OCI-LY7 (cell line): ENCODE measurements around the gene XDH. TPM values are rescaled to one million over a fixed set of nuclear protein-coding genes. Genes with fewer than 3 reads are reported as not detected.

Source experiments
- BruUV-seq: library from RNA; stranded (reverse); fragments of 400-500 nt; replicated peaks from 2 replicates; lab custom pipeline; 2021; lab: Mats Ljungman, UMichigan
- CTCF ChIA-PET: fragments of 300-600 bp; sonication (Branson Sonifier 250); formaldehyde crosslinking; loops from one replicate; lab custom pipeline; 2022; ENCODE audit warnings: antibody characterized with exemption; ENCODE audit not compliant: unreplicated experiment; lab: Charles Lee
- POLR2A ChIA-PET: fragments of 300-600 bp; sonication (Branson Sonifier 250); formaldehyde crosslinking; loops from one replicate; lab custom pipeline; 2022; ENCODE audit warnings: antibody characterized with exemption; lab: Charles Lee
- DNase-seq: peaks from one replicate; pipeline ENCODE4 v3.0.0-alpha.2; 2015; ENCODE audit warnings: low spot score
- H2AFZ ChIP-seq: fragments of 200-600 bp; sonication (generic), shearing (Covaris generic); 2 replicates; pipeline ENCODE4 v1.6.1; 2014; ENCODE audit warnings: mild to moderate bottlenecking, antibody characterized with exemption, low read length, moderate library complexity
- H3K27ac ChIP-seq: fragments of 200-600 bp; sonication (generic); 2 replicates; pipeline ENCODE4 v1.5.1; 2014; ENCODE audit warnings: mixed run types, low read depth, mild to moderate bottlenecking, moderate library complexity, low read length, inconsistent platforms; ENCODE audit not compliant: poor library complexity, severe bottlenecking
- H3K36me3 ChIP-seq: fragments of 200-600 bp; sonication (generic); 2 replicates; pipeline ENCODE4 v1.6.1; 2014; ENCODE audit warnings: mild to moderate bottlenecking, antibody characterized with exemption, low read length, moderate library complexity, mixed read lengths; ENCODE audit not compliant: insufficient read depth
- H3K4me1 ChIP-seq: fragments of 200-600 bp; sonication (generic); 2 replicates; pipeline ENCODE4 v1.5.1; 2014; ENCODE audit warnings: mild to moderate bottlenecking, low read length; ENCODE audit not compliant: insufficient read depth, poor library complexity, severe bottlenecking
- H3K4me2 ChIP-seq: fragments of 200-600 bp; sonication (generic); 2 replicates; pipeline ENCODE4 v1.6.1; 2014; ENCODE audit warnings: mild to moderate bottlenecking, low read length
- H3K4me3 ChIP-seq: fragments of 200-600 bp; sonication (generic); 2 replicates; pipeline ENCODE4 v1.5.1; 2014; ENCODE audit warnings: mild to moderate bottlenecking, low read depth, low read length; ENCODE audit not compliant: poor library complexity, severe bottlenecking
- H3K79me2 ChIP-seq: fragments of 200-600 bp; sonication (generic); 2 replicates; pipeline ENCODE4 v1.6.1; 2016; ENCODE audit warnings: low read depth, mild to moderate bottlenecking, low read length, moderate library complexity, mixed read lengths; ENCODE audit not compliant: insufficient read depth
- H3K9me2 ChIP-seq: fragments of 200-600 bp; sonication (generic); 2 replicates; pipeline ENCODE4 v1.6.1; 2016; ENCODE audit warnings: mild to moderate bottlenecking, low read length, mixed read lengths; ENCODE audit not compliant: insufficient read depth
- H3K9me3 ChIP-seq: fragments of 200-600 bp; sonication (generic); 2 replicates; pipeline ENCODE4 v1.6.1; 2014; ENCODE audit warnings: mild to moderate bottlenecking, mixed run types, low read length, mixed read lengths
- H4K20me1 ChIP-seq: fragments of 200-600 bp; sonication (generic); 2 replicates; pipeline ENCODE4 v1.6.1; 2014; ENCODE audit warnings: mild to moderate bottlenecking, antibody characterized with exemption, low read length, moderate library complexity, mixed read lengths; ENCODE audit not compliant: insufficient read depth
- EZH2phosphoT487 ChIP-seq: fragments of 200-600 bp; sonication (generic); IDR thresholded peaks from 2 replicates; pipeline ENCODE4 v1.6.1; 2018; ENCODE audit warnings: low read depth, borderline replicate concordance, mild to moderate bottlenecking, mixed run types, antibody characterized with exemption, low read length, moderate library complexity, mixed read lengths
- intact Hi-C: fragments of 100-400 bp; cut with micrococcal nuclease; formaldehyde crosslinking; loops from one replicate; pipeline ENCODE4 v1.10.0; 2022; ENCODE audit not compliant: unreplicated experiment
- total RNA-seq, 2 experiments: library from RNA; depleted of rRNA in 1 of 2; stranded (reverse); fragments of >200 nt in 1 of 2; shearing (Covaris generic) in 1 of 2; gene quantifications; 2 replicates each; pipeline ENCODE4 v1.2.3, GENCODE V29; 2014 to 2022
- TF ChIP-seq, protein P1 (sequence below): fragments of 200-600 bp; sonication (generic); conservative IDR thresholded peaks from 2 replicates; pipeline ENCODE4 v1.5.1; 2014; ENCODE audit warnings: mild to moderate bottlenecking, antibody characterized with exemption, low read length, moderate library complexity, mixed read lengths

XDH gene
- total RNA-seq, 2 experiments from 2014 or later = not detected

DNA sequence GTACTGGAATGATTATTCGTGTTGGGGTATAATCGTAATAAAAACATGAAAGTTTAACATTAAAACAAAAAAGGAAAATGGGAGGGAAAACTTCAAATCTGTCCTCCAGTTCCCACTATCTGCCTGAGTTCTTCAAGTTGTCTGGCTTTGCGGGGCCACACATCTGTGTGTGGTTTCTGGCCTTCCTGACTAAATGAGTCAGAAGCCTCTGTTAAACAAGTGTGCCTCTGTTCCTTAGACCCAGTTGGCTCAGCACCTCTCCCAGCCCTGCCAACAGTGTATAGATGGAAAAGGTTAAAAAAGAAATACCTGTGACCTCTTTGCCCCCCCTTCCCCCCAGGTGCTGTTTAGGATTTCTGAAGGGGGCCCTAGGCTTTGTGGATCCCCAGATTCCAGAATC, 30.2 kb downstream of the XDH start:
- H4K20me1 ChIP-seq = no peaks in the 10 kb centered on the region
- no peak overlapping the region for H3K27ac ChIP-seq
- H3K4me3 ChIP-seq = no peak overlapping the region
- no peaks in the 10 kb centered on the region for H3K4me1 ChIP-seq
- no peak overlapping the region for H3K4me2 ChIP-seq
- no peak for DNase-seq
- H3K36me3 ChIP-seq = no peaks in the 10 kb centered on the region
- intact Hi-C loops = no loop called here
- H2AFZ ChIP-seq = no peak overlapping the region
- POLR2A ChIA-PET = no interaction called here
- no peaks in the 10 kb centered on the region for H3K9me2 ChIP-seq
- no peak for TF ChIP-seq EZH2phosphoT487
- TF ChIP-seq, protein P1, sequence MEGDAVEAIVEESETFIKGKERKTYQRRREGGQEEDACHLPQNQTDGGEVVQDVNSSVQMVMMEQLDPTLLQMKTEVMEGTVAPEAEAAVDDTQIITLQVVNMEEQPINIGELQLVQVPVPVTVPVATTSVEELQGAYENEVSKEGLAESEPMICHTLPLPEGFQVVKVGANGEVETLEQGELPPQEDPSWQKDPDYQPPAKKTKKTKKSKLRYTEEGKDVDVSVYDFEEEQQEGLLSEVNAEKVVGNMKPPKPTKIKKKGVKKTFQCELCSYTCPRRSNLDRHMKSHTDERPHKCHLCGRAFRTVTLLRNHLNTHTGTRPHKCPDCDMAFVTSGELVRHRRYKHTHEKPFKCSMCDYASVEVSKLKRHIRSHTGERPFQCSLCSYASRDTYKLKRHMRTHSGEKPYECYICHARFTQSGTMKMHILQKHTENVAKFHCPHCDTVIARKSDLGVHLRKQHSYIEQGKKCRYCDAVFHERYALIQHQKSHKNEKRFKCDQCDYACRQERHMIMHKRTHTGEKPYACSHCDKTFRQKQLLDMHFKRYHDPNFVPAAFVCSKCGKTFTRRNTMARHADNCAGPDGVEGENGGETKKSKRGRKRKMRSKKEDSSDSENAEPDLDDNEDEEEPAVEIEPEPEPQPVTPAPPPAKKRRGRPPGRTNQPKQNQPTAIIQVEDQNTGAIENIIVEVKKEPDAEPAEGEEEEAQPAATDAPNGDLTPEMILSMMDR = no peak
- H3K9me3 ChIP-seq = no peaks in the 10 kb centered on the region
- BruUV-seq = no TSS peak
- CTCF ChIA-PET = no interaction called here
- H3K79me2 ChIP-seq = no peaks in the 10 kb centered on the region

- no peaks in the 10 kb centered on the region for H4K20me1 ChIP-seq
- no peaks in the 10 kb centered on the region for H3K9me2 ChIP-seq
- no peak overlapping the region for H3K4me2 ChIP-seq
- H3K9me3 ChIP-seq = no peaks in the 10 kb centered on the region
- intact Hi-C loops = no loop called here
- BruUV-seq = no TSS peak
- no peak for DNase-seq
- no peak overlapping the region for H3K27ac ChIP-seq
- H2AFZ ChIP-seq = no peak overlapping the region
- no peaks in the 10 kb centered on the region for H3K36me3 ChIP-seq
- H3K4me3 ChIP-seq = no peak overlapping the region
- no peaks in the 10 kb centered on the region for H3K4me1 ChIP-seq
- POLR2A ChIA-PET = no interaction called here
- H3K79me2 ChIP-seq = no peaks in the 10 kb centered on the region
- CTCF ChIA-PET = no interaction called here
- no peak for TF ChIP-seq EZH2phosphoT487
- TF ChIP-seq, protein P1 = no peak
Observed at GRCh38 chr2:31383471-31384153, 30.9 kb downstream of the XDH start.

- Histone ChIP-seq H3K9me2 (no peaks in the 10 kb centered on the region), H3K9me3 (no peaks in the 10 kb centered on the region), H3K79me2 (no peaks in the 10 kb centered on the region), H3K4me3 (no peak overlapping the region), H3K36me3 (no peaks in the 10 kb centered on the region), H3K4me1 (no peaks in the 10 kb centered on the region), H3K27ac (no peak overlapping the region), H3K4me2 (no peak overlapping the region), H4K20me1 (no peaks in the 10 kb centered on the region), H2AFZ (no peak overlapping the region)
- POLR2A ChIA-PET = interaction anchor here (0.6 to 0.7 kb wide), 2 partner anchors 92 to 689 kb away, joined by 3 read pairs; no protein-coding TSS in a partner anchor
- CTCF ChIA-PET = no interaction called here
- BruUV-seq = no TSS peak
- intact Hi-C loops = no loop called here
- TF ChIP-seq, protein P1 = no peak
- no peak for TF ChIP-seq EZH2phosphoT487
- DNase-seq = no peak
Observed at GRCh38 chr2:31382452-31383120, 32.0 kb downstream of the XDH start.
